ENCODE data around the gene CEACAM18. TPM values are rescaled to one million over a fixed set of nuclear protein-coding genes. Genes with fewer than 3 reads are reported as not detected.

Gene CEACAM18
- total and polyA plus RNA-seq, 12 donors = not detected

DNA sequence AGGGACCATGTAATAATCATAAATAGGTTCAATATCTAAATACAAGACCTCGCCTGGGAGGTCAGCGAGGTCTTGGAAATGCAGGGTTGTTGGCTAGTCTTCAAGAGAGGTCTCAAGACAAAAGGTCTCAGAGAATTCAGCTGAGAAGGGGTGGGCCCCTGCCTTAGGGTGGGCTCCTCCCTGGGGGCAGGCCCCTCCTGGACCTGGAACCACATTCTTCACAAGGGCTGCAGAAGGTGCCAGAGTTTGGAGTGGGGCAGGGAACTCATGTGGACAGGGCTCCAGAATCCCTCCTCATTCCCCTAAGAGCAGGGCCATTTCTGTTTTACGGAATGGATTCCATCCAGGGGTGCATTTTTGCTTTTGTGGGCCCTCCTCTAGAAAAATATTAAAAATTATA is 10.2 kb downstream of the CEACAM18 start:
- peaks cover 0 to 4% (median 0%) of the 10 kb centered on the region in 9 donors for H3K4me1 ChIP-seq
- no peak overlapping the region for H3K4me3 ChIP-seq
- 63 to 68% methylated on average over 3 of the region's 3 CpGs for WGBS, 2 donors
- intact Hi-C loops (cut with DNase I) = no loop called here
- no peaks in the 10 kb centered on the region for H3K36me3 ChIP-seq
- peaks cover 0 to 46% (median 11%) of the 10 kb centered on the region in 7 donors for H3K27me3 ChIP-seq
- H3K9me3 ChIP-seq = no peaks in the 10 kb centered on the region
- ATAC-seq (no peak), DNase-seq (no peak)
- H3K27ac ChIP-seq = no peak overlapping the region
- no peak for TF ChIP-seq CTCF (IDR thresholded peaks at IDR 0.05)

DNA sequence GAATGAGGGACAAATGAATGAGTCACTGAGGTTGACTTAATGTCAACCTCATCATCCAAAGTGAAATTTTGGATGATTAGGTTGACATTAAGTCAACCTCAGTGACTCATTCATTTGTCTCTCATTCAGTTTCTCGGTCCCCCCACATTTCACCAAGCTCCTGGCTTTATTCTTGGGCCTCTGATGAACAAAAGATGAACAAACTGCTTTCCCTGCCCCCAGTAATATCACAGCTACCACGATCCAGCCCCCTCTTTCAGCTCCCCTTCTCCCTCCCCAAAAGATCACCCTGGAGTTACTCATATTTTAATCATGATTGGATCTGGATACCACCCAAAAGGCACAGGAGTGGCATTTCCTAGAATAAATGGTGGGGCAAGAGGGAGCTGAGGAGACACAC is 10.8 kb downstream of the CEACAM18 start:
- no peaks in the 10 kb centered on the region for H3K9me3 ChIP-seq
- peaks cover 0 to 8% (median 0%) of the 10 kb centered on the region in 9 donors for H3K4me1 ChIP-seq
- 46 to 59% methylated on average over 2 of the region's 2 CpGs for WGBS, 2 donors
- H3K36me3 ChIP-seq = no peaks in the 10 kb centered on the region
- no peak overlapping the region for H3K4me3 ChIP-seq
- DNase-seq = no peak
- no peak for ATAC-seq
- H3K27me3 ChIP-seq = peaks cover 0 to 43% (median 7%) of the 10 kb centered on the region in 7 donors
- no peak overlapping the region for H3K27ac ChIP-seq
- intact Hi-C loops (cut with DNase I) = no loop called here
- no peak for TF ChIP-seq CTCF (IDR thresholded peaks at IDR 0.05)

GRCh38 chr19:51490676-51491075 is 12.3 kb downstream of the CEACAM18 start:
- DNase-seq = no peak
- WGBS, 2 donors = 36 to 47% methylated on average over 14 of the region's 14 CpGs
- ATAC-seq = no peak
- TF ChIP-seq CTCF (IDR thresholded peaks at IDR 0.05) = no peak
- H3K27me3 ChIP-seq = peaks cover 0 to 39% (median 9%) of the 10 kb centered on the region in 7 donors
- peaks cover 0 to 11% (median 0%) of the 10 kb centered on the region in 9 donors for H3K4me1 ChIP-seq
- H3K36me3 ChIP-seq = no peaks in the 10 kb centered on the region
- H3K4me3 ChIP-seq = no peak overlapping the region
- H3K27ac ChIP-seq = no peak overlapping the region
- no peaks in the 10 kb centered on the region for H3K9me3 ChIP-seq
- intact Hi-C loops (cut with DNase I) = no loop called here

- Histone ChIP-seq H3K4me1 (peaks cover 0 to 11% (median 0%) of the 10 kb centered on the region in 9 donors), H3K9me3 (no peaks in the 10 kb centered on the region), H3K36me3 (no peaks in the 10 kb centered on the region), H3K27me3 (peaks cover 0 to 37% (median 17%) of the 10 kb centered on the region in 7 donors), H3K27ac (no peak overlapping the region), H3K4me3 (no peak overlapping the region)
- DNase-seq (no peak), ATAC-seq (no peak)
- 65 to 75% methylated on average over 7 of the region's 7 CpGs for WGBS, 2 donors
- intact Hi-C loops (cut with DNase I) = no loop called here
- no peak for TF ChIP-seq CTCF (IDR thresholded peaks at IDR 0.05)
Observed at GRCh38 chr19:51491586-51491985, 13.2 kb downstream of the CEACAM18 start.
